Measurements from ENCODE around the gene NKX6-1.

DNA sequence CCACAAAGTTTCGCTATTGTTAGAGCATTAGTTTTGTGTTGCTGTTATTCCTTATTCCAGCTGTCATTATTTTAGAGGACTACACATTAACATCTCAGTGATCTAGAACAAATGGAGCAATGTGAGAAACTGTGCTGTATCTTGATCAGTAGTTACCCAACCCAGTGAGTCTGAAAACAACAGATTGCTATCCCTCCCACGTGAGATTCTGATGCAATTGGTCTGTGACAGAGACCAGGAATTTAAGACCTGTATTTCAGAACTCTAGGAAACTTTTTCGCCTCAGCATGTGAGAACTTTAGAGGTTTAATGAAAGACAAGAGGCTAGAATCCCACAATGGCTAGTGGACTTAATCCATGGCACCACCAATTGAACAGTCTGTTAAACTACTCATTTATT, 48.1 kb upstream of the NKX6-1 start:
- TF ChIP-seq YY1 (IDR thresholded peaks at IDR 0.05; ENCODE audit: insufficient read depth, insufficient read length) (no peak), SUZ12 (IDR thresholded peaks at IDR 0.05; ENCODE audit: extremely low read depth, insufficient read depth, insufficient read length) (no peak), ZNF274 (IDR thresholded peaks at IDR 0.05; ENCODE audit: low read depth, low read length) (no peak)

Data from NT2/D1 (cell line).